Spleen (tissue), 11 donors: Measurements from ENCODE around the gene RAB28. TPM values are rescaled to one million over a fixed set of nuclear protein-coding genes. Genes with fewer than 3 reads are reported as not detected.

ENCODE experiments used
- DNase-seq: peaks from one replicate; pipeline ENCODE4 v3.0.0-alpha.2; 2020
- H3K27ac ChIP-seq, 8 donors: fragments of 200-600 bp; sonication (generic) in 7 of 8; 1 replicate in 4 of 8; 2 replicates in 4 of 8; pipeline versions ENCODE4 v1.5.0 to v1.8.0; 2016 to 2021; ENCODE audit warnings: inconsistent platforms in 4 of 8, mild to moderate bottlenecking in 4 of 8, moderate library complexity in 1 of 8
- H3K27me3 ChIP-seq, 7 donors: fragments of 200-600 bp; sonication (generic) in 6 of 7; replicated peaks in 1 of 7; 1 replicate in 4 of 7; 2 replicates in 3 of 7; pipeline versions ENCODE4 v1.5.0 to v1.8.0; 2016 to 2021; ENCODE audit warnings: inconsistent platforms in 3 of 7, mild to moderate bottlenecking in 1 of 7
- H3K36me3 ChIP-seq, 6 donors: fragments of 200-600 bp; sonication (generic) in 5 of 6; 1 replicate in 4 of 6; 2 replicates in 2 of 6; pipeline versions ENCODE4 v1.5.0 to v1.8.0; 2016 to 2021; ENCODE audit warnings: inconsistent platforms in 2 of 6
- H3K4me1 ChIP-seq, 6 donors: fragments of 200-600 bp; sonication (generic) in 5 of 6; 1 replicate in 3 of 6; 2 replicates in 3 of 6; pipeline versions ENCODE4 v1.5.0 to v1.8.0; 2016 to 2021; ENCODE audit warnings: inconsistent platforms in 3 of 6
- H3K4me3 ChIP-seq, 8 donors: fragments of 200-600 bp; sonication (generic) in 7 of 8; 1 replicate in 4 of 8; 2 replicates in 4 of 8; pipeline versions ENCODE4 v1.5.0 to v1.8.0; 2016 to 2021; ENCODE audit warnings: inconsistent platforms in 4 of 8, mild to moderate bottlenecking in 4 of 8, moderate library complexity in 2 of 8
- H3K9me3 ChIP-seq, 8 donors: fragments of 200-600 bp; sonication (generic) in 7 of 8; 1 replicate in 4 of 8; 2 replicates in 4 of 8; pipeline versions ENCODE4 v1.5.0 to v1.8.0; 2016 to 2021; ENCODE audit warnings: inconsistent platforms in 4 of 8
- POLR2A ChIP-seq, 3 donors: fragments of 450-650 bp; IDR thresholded peaks; one replicate each; pipeline ENCODE4 v1.5.1; 2017; ENCODE audit warnings: antibody characterized with exemption in 3 of 3, mild to moderate bottlenecking in 1 of 3
- POLR2AphosphoS5 ChIP-seq, 3 donors: sonication (generic); formaldehyde crosslinking; IDR thresholded peaks; one replicate each; pipeline ENCODE4 v1.5.1; 2017; ENCODE audit warnings: antibody characterized with exemption in 3 of 3
- WGBS, 5 donors: extraction: QIAGEN DNeasy Blood & Tissue Kit in 3 of 5; methylation state at CpG; one replicate each; pipeline versions ENCODE4 v1.1.5 to v1.1.7; 2013 to 2018; 5-methylcytosine and 5-hydroxymethylcytosine counted together
- intact Hi-C: fragments of 100-400 bp; cut with DNase I; formaldehyde crosslinking; loops from one replicate; pipeline ENCODE4 v1.15.0; 2023; ENCODE audit warnings: low total_unique reads
- polyA plus RNA-seq, 3 donors: library from polyadenylated mRNA; stranded (reverse); fragments of 200-250 nt; gene quantifications; one replicate each; pipeline ENCODE4 v1.2.1, GENCODE V29; 2013
- total RNA-seq, 7 donors: library from RNA; depleted of rRNA in 3 of 7; stranded (reverse); fragments of >200 nt in 3 of 7; fragmentation: NEBNext Ultra II Directional in 4 of 7; extraction: Animal tissue kit (Norgen Biotek cat#: 25700) in 4 of 7; gene quantifications; one replicate each; pipeline versions ENCODE4 v1.1.0 to v1.2.1, GENCODE V29; 2016 to 2021
- TF ChIP-seq, protein P1 (sequence below), 11 experiments: fragments of 200-600 bp in 7 of 11; fragments of 450-650 bp in 4 of 11; sonication (generic) in 4 of 11; IDR thresholded peaks in 8 of 11; conservative IDR thresholded peaks in 3 of 11; 1 replicate in 7 of 11; 2 replicates in 4 of 11; pipeline versions ENCODE4 v1.4.0 to v1.8.0; 2016 to 2021; ENCODE audit warnings: antibody characterized with exemption in 11 of 11, inconsistent platforms in 4 of 11, mild to moderate bottlenecking in 1 of 11
- donor health status: healthy with polysubstance abuse.
- donor health status: DM: no; HTN: no; CAD: no; lungs with moderate emphysema.
- donor health status: DM: no; HTN: no; CAD: no.
- donor health status: Bipolar disorder and iron deficiency.
- donor health status: healthy.
- donor health status: DM: no; HTN: no; CAD: no.
- donor health status: DM: yes; HTN: yes; CAD: no.

RAB28 gene
- total and polyA plus RNA-seq, 10 donors = 9.9 to 23.4 (median 18.3) TPM

DNA sequence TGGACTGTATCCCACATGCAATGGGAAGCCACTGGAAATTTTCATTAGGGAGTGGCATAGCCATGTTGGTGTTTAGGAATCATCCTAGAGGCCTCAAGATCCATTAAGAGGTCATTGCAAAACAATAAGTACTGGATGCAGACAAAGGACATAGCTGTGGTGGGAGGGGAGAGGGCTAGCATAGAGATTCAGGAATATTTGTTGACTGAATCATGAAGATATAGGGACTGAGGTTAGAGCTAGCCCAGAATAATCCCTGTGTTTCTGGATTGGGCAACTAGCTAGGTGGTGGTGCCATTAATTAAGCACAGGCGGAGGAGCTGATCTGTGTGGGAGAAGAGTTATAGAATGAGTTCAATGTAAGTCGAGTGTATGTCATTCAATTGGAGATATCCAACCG, 135.0 kb downstream of the RAB28 start:
- WGBS, 5 donors = 92 to 97% (median 96%) methylated on average over 3 of the region's 3 CpGs
- Histone ChIP-seq H3K4me3 (no peak overlapping the region), H3K4me1 (no peaks in the 10 kb centered on the region), H3K36me3 (peaks cover 0 to 6% (median 0%) of the 10 kb centered on the region in 6 donors), H3K9me3 (peaks cover 0 to 10% (median 0%) of the 10 kb centered on the region in 8 donors), H3K27me3 (no peaks in the 10 kb centered on the region), H3K27ac (no peak overlapping the region)
- TF ChIP-seq POLR2A (IDR thresholded peaks at IDR 0.05) = no peak
- no peak for TF ChIP-seq POLR2AphosphoS5 (IDR thresholded peaks at IDR 0.05)
- TF ChIP-seq, protein P1, sequence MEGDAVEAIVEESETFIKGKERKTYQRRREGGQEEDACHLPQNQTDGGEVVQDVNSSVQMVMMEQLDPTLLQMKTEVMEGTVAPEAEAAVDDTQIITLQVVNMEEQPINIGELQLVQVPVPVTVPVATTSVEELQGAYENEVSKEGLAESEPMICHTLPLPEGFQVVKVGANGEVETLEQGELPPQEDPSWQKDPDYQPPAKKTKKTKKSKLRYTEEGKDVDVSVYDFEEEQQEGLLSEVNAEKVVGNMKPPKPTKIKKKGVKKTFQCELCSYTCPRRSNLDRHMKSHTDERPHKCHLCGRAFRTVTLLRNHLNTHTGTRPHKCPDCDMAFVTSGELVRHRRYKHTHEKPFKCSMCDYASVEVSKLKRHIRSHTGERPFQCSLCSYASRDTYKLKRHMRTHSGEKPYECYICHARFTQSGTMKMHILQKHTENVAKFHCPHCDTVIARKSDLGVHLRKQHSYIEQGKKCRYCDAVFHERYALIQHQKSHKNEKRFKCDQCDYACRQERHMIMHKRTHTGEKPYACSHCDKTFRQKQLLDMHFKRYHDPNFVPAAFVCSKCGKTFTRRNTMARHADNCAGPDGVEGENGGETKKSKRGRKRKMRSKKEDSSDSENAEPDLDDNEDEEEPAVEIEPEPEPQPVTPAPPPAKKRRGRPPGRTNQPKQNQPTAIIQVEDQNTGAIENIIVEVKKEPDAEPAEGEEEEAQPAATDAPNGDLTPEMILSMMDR (IDR thresholded peaks at IDR 0.05 in 8 of 11, conservative IDR thresholded peaks at IDR 0.05 in 3 of 11) = no peak
- DNase-seq = no peak
- intact Hi-C loops = no loop called here

DNA sequence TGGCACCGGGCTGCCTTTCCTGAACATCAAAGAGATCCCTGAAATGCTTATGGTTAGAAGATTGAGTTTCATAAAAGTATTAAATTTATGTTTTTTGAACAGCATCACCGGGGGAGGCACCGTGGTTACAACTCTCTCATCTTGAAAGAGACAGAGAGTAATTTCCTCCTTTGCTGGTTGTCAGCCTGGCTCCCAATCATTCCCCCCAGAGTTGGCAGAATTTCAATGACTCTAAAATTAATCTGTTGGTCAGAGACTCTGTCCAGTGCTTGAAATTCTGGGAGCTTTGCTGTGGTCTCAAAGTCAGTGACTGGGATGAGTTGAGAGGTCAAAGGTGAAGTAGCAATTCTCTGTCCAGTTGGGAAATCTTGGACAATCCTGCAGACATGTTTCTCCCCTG, 135.9 kb downstream of the RAB28 start:
- 62 to 84% (median 80%) methylated on average over 3 of the region's 3 CpGs for WGBS, 5 donors
- Histone ChIP-seq H3K27ac (no peak overlapping the region), H3K4me3 (no peak overlapping the region), H3K27me3 (no peaks in the 10 kb centered on the region), H3K36me3 (peaks cover 0 to 2% (median 0%) of the 10 kb centered on the region in 6 donors), H3K4me1 (no peaks in the 10 kb centered on the region), H3K9me3 (peaks cover 0 to 10% (median 0%) of the 10 kb centered on the region in 8 donors)
- intact Hi-C loops = no loop called here
- DNase-seq = no peak
- TF ChIP-seq POLR2AphosphoS5 (IDR thresholded peaks at IDR 0.05) (no peak), POLR2A (IDR thresholded peaks at IDR 0.05) (no peak)
- TF ChIP-seq, protein P1 (IDR thresholded peaks at IDR 0.05 in 8 of 11, conservative IDR thresholded peaks at IDR 0.05 in 3 of 11) = no peak

DNA sequence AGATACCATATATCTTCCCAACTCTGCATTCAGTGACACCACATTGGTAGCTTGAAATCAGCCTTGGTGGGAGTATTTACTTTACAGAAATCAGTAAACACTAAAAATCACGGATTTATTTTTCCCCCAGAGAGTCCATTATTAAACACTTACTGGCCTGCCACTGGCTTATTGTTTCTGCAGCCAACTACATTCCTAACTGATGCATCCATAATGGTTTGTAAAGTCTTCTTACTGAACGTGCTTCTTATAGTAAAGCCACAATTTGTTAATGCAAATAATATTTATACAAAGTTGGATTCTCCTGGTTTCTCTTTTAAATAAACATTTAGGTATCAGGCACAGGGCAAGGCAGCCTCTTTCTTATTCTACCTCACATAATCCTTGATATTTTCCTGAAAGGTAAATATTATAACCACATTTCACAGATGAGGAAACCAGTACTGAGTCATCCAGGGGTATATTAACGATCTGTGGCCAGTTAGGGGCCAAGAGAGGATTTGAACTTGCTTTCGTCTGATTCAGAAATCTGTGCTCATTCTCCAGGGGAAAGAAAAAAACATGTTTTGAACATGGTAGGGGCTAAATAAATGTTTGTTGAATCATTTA, 136.5 kb downstream of the RAB28 start:
- intact Hi-C loops = no loop called here
- no peaks in the 10 kb centered on the region for H3K27me3 ChIP-seq
- WGBS, 5 donors = 72 to 90% (median 84%) methylated on average over 4 of the region's 4 CpGs
- no peaks in the 10 kb centered on the region for H3K36me3 ChIP-seq
- H3K4me3 ChIP-seq = no peak overlapping the region
- H3K27ac ChIP-seq = no peak overlapping the region
- TF ChIP-seq POLR2AphosphoS5 (IDR thresholded peaks at IDR 0.05) = no peak
- TF ChIP-seq POLR2A (IDR thresholded peaks at IDR 0.05) = no peak
- TF ChIP-seq, protein P1 (IDR thresholded peaks at IDR 0.05 in 8 of 11, conservative IDR thresholded peaks at IDR 0.05 in 3 of 11) = no peak
- DNase-seq = no peak
- no peaks in the 10 kb centered on the region for H3K4me1 ChIP-seq
- peaks cover 0 to 9% (median 0%) of the 10 kb centered on the region in 8 donors for H3K9me3 ChIP-seq

DNA sequence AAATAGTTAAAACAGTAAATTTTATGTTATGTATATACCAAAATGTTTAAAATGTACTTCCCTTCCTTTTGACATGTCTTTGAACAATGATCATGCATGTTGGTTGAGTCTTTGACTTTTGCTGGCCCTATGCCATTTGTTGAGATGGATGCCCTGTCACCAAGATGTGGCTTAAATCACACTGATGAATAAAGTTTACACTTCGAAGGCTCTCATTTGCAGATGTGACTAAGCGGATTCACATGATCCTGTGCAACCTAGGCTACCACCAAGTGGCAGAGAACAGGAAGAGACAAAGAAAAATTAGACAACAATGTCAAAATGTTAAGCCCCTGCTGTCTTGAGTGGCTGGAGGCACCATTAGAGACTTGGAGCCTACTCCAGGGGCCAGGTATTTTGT, 139.9 kb downstream of the RAB28 start:
- H3K4me3 ChIP-seq = no peak overlapping the region

More for the DNA sequence above, 139.9 kb downstream of the RAB28 start:
- no peaks in the 10 kb centered on the region for H3K4me1 ChIP-seq
- intact Hi-C loops = no loop called here
- H3K27ac ChIP-seq = no peak overlapping the region
- DNase-seq = no peak
- 59 to 83% (median 78%) methylated on average over 2 of the region's 2 CpGs for WGBS, 5 donors
- no peaks in the 10 kb centered on the region for H3K36me3 ChIP-seq
- H3K27me3 ChIP-seq = no peaks in the 10 kb centered on the region
- no peaks in the 10 kb centered on the region for H3K9me3 ChIP-seq
- TF ChIP-seq POLR2AphosphoS5 (IDR thresholded peaks at IDR 0.05) (no peak), POLR2A (IDR thresholded peaks at IDR 0.05) (no peak)
- TF ChIP-seq, protein P1 (IDR thresholded peaks at IDR 0.05 in 8 of 11, conservative IDR thresholded peaks at IDR 0.05 in 3 of 11) = no peak
